ENCODE results near the gene DNPH1.

GRCh38 chr6:43256670-43257366 lies 27.5 kb upstream of the DNPH1 start:
- TF ChIP-seq CTCF (IDR thresholded peaks at IDR 0.05): no peak
- TF ChIP-seq POLR2A (IDR thresholded peaks at IDR 0.05): no peak
